BJ (cell line): Measurements from ENCODE around the gene TNRC18. TPM values are rescaled to one million over a fixed set of nuclear protein-coding genes. Genes with fewer than 3 reads are reported as not detected.

Experiments
- CTCF ChIA-PET: fragments of 350-600 bp; formaldehyde crosslinking; extraction: SDS; loops from one replicate; lab custom pipeline; 2021; ENCODE audit warnings: antibody characterized with exemption, inconsistent platforms; lab: Yijun Ruan, JAX
- POLR2A ChIA-PET: fragments of 300-600 bp; sonication (Branson Sonifier 250); formaldehyde crosslinking; extraction: SDS; loops from one replicate; lab custom pipeline; 2021; ENCODE audit warnings: antibody characterized with exemption; lab: Charles Lee
- DNase-seq: peaks from one replicate; pipeline ENCODE4 v3.0.0-alpha.2; 2011; ENCODE audit warnings: low read depth
- H3K27me3 ChIP-seq: 2 replicates; pipeline ENCODE4 v1.6.0; 2011; ENCODE audit warnings: low read length; ENCODE audit not compliant: control insufficient read depth, insufficient read depth
- H3K36me3 ChIP-seq: 2 replicates; pipeline ENCODE4 v1.5.1; 2011; ENCODE audit warnings: low read length; ENCODE audit not compliant: control insufficient read depth, insufficient read depth
- H3K4me3 ChIP-seq: 2 replicates; pipeline ENCODE4 v1.5.1; 2011; ENCODE audit warnings: low read depth, mild to moderate bottlenecking, control low read depth, low read length
- polyA plus RNA-seq: library from polyadenylated mRNA; depleted of rRNA; stranded (reverse); fragments of >200 nt; gene quantifications from 2 replicates; pipeline ENCODE4 v1.2.3, GENCODE V29; 2011
- TF ChIP-seq, protein P1 (sequence below): IDR thresholded peaks from 2 replicates; pipeline ENCODE4 v1.5.1; 2011; ENCODE audit warnings: low read depth, mild to moderate bottlenecking, control low read depth, inconsistent platforms, low read length, moderate library complexity; ENCODE audit not compliant: insufficient read depth

The TNRC18 gene
- polyA plus RNA-seq, 1 experiment, result 20.1 TPM

DNA sequence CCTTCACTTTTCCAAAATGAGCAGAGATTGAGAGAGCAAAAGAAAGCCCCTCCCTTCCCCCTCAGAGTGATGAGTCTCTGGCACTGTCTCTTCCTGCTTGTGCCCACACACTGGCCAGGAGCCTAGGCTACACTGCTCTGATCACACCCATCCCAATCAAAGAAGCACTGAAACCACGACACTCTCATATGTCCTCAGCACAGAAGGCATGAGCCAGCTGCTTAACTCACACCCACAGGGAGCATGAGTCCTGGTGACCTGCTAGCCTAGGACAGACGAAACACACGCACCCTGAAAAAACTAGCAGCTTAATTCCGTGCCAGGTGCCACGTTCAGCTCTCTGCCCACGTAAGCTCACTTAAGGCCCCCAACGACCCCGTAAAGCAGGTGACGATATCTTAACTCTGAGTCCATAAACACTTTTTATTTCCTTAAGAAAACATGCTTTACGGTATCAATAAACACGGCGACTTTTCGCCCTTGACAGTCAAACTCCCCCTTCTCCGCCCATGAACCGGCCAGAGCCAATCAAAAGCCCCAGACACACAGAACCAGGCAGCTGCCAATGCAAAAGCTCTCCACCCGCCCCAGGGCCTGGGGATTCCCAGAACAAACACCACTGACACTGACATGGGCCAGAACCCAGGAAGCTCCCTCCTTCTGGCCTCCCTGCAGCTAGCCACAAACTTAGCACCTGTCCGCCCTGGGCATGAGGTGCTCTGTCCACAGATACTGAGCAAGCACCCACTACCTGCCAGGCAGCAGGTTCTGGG is 69.0 kb downstream of the TNRC18 start:
- ChIA-PET POLR2A (no interaction called here), CTCF (interaction anchor here (2.6 kb wide), 1 partner anchor 11 kb away, joined by 18 read pairs; no protein-coding TSS in a partner anchor)
- Histone ChIP-seq H3K4me3 (no peak overlapping the region), H3K36me3 (peaks cover 51% of the 10 kb centered on the region), H3K27me3 (no peaks in the 10 kb centered on the region)
- no peak for DNase-seq
- TF ChIP-seq, protein P1, sequence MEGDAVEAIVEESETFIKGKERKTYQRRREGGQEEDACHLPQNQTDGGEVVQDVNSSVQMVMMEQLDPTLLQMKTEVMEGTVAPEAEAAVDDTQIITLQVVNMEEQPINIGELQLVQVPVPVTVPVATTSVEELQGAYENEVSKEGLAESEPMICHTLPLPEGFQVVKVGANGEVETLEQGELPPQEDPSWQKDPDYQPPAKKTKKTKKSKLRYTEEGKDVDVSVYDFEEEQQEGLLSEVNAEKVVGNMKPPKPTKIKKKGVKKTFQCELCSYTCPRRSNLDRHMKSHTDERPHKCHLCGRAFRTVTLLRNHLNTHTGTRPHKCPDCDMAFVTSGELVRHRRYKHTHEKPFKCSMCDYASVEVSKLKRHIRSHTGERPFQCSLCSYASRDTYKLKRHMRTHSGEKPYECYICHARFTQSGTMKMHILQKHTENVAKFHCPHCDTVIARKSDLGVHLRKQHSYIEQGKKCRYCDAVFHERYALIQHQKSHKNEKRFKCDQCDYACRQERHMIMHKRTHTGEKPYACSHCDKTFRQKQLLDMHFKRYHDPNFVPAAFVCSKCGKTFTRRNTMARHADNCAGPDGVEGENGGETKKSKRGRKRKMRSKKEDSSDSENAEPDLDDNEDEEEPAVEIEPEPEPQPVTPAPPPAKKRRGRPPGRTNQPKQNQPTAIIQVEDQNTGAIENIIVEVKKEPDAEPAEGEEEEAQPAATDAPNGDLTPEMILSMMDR, result no peak

DNA sequence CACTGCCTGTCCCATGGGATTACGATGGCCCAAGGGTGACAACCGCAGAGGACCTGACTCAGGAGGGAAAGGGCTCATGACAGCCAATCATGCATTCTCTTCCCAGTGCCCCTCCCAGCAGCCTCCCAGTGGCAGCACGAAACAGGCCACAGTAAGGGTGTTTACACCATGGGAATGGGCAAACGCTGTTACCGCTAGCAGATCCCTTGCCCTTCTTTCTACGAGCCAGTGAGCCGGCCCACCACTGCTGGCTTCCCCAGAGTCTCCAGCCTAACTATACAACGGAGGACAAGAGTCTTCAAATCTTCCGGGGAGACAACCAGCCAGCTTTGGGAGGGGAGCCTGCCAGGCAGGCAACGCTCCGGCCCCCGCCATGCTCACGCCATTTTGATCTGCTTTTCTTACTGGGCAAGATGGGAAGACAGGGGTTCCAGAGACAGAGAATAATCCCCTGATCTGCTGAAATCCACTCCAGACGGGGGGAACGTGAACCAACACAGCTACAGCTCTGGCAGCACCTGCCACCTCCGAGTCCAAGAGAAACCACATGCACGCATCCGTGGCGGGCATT is 71.1 kb downstream of the TNRC18 start:
- H3K4me3 ChIP-seq, result no peak overlapping the region
- ChIA-PET POLR2A (no interaction called here), CTCF (no interaction called here)
- peaks cover 40% of the 10 kb centered on the region for H3K36me3 ChIP-seq
- H3K27me3 ChIP-seq, result no peaks in the 10 kb centered on the region
- DNase-seq, result no peak
- TF ChIP-seq, protein P1, result no peak

DNA sequence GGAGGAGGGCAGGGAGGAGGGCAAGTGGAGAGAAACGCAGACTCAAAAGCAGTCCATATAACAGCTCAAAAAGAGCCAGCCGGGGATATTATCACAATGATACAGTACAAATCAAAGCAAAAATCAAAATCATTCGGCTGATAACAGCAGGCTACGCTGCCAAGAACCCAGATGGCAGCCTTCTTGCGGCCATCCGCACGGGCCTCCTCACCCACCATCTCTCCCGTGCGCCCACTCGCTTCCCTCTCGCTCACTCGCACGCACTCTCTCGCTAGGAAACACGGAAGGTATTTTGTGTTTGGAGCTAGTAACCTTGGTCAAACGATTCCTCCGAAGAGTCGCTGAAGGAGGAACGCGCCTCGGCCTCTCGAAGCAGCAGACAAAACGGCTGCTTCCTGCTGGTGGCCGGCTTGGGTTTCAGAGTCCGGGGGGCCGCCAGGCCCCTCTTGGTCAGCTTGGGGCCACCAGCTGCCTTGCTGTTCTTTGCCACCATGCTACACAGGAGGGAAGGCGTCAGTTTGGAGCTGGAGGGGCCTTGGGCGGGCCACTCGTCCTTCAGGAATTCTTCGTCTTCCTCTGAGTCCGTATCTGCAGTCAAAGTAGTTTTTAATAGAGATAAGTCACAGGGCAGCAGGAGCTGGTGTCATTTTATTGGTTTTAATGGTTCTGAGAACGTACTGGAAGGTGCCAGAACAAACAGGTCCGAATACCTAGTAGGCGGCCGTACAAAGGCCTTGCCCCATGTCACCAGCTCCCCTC is 71.9 kb downstream of the TNRC18 start:
- H3K36me3 ChIP-seq, result peaks cover 37% of the 10 kb centered on the region
- H3K27me3 ChIP-seq, result no peaks in the 10 kb centered on the region
- ChIA-PET CTCF (interaction anchor here (0.9 kb wide), 1 partner anchor 112 kb away, joined by 5 read pairs; no protein-coding TSS in a partner anchor), POLR2A (no interaction called here)
- TF ChIP-seq, protein P1, result no peak
- H3K4me3 ChIP-seq, result no peak overlapping the region
- no peak for DNase-seq

DNA sequence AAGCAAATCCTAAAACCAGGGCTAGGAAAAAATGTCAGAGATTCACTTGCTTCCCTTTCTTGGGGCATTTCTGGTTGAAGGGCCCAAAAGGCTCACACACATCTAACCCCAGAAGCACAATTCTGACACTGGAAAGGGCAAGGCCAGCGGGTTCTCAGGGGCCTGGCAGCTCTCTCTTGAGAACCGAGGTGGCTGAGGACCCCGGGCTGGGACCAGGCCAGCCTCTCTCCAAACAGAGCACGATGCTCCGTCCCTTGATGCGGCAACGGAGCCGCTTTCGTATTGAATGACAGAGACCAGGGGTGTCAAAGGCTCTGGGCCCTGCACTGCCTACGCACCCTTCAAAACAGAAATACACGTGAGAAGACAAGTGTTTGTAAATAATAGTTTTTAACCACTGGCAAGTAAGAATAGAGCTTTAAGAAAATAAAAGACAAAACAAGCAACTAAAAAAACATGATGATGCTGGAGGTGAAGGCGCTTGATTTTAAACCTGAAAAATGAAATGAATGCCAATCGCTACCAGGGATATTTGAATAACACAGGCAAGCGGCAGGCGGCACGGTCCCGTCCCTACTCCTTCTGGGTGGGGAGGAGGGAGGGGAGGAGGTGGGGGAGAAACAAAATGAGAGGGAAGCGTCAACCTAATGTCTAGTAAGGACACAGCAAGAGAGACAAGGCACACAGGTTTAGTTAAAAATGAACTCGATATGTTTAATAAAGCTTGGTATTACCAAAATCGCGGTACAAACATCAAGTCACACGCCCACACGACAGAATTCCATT is 72.8 kb downstream of the TNRC18 start:
- DNase-seq, result no peak
- H3K36me3 ChIP-seq, result peaks cover 33% of the 10 kb centered on the region
- no peaks in the 10 kb centered on the region for H3K27me3 ChIP-seq
- H3K4me3 ChIP-seq, result no peak overlapping the region
- ChIA-PET POLR2A (no interaction called here), CTCF (interaction anchor here (0.9 kb wide), 1 partner anchor 111 kb away, joined by 5 read pairs; no protein-coding TSS in a partner anchor)
- TF ChIP-seq, protein P1, result no peak
